SK-MEL-5 (cell line): Measurements from ENCODE around the gene PRKAR1A. TPM values are rescaled to one million over a fixed set of nuclear protein-coding genes. Genes with fewer than 3 reads are reported as not detected.

Experiments
- total RNA-seq: library from RNA; depleted of rRNA; stranded (reverse); fragments of >200 nt; shearing (Covaris generic); gene quantifications from 2 replicates; pipeline ENCODE4 v1.2.3, GENCODE V29; 2014; rRNA removed

The PRKAR1A gene
- total RNA-seq, 1 experiment from 2014 or later: 1,047 TPM

Other genes starting within 250 kb of the PRKAR1A start
- 707 and 748 TPM in 2 replicates for gene SLC16A6, start 221.3 kb upstream of the PRKAR1A start, total RNA-seq
- 31.7 and 32.9 TPM in 2 replicates for gene ARSG, start 220.9 kb upstream of the PRKAR1A start, total RNA-seq
- 558 and 643 TPM in 2 replicates for gene WIPI1, start 54.9 kb upstream of the PRKAR1A start, total RNA-seq
- 0.21 TPM in 1 of 2 replicates, not detected in the other for gene FAM20A, start 88.9 kb downstream of the PRKAR1A start, total RNA-seq